A549 (cell line): Measurements from ENCODE around the gene HES4.

Experiments
- CEBPB ChIP-seq, 2 experiments: fragments of >200 bp in 1 of 2; sonication (Bioruptor Twin) in 1 of 2; formaldehyde crosslinking in 1 of 2; IDR thresholded peaks; 2 replicates each; pipeline ENCODE4 v1.6.1; 2012 to 2016
- JUN ChIP-seq, 2 experiments: fragments of >200 bp; sonication (Bioruptor Twin); formaldehyde crosslinking; IDR thresholded peaks; 2 replicates in 1 of 2; 3 replicates in 1 of 2; pipeline ENCODE4 v1.6.1; 2016 to 2017
- POLR2A ChIP-seq: IDR thresholded peaks from 2 replicates; pipeline ENCODE4 v1.6.1; 2012; ENCODE audit warnings: mild to moderate bottlenecking, low read length
- RAD21 ChIP-seq, 2 experiments: fragments of >200 bp in 1 of 2; sonication (Bioruptor Twin) in 1 of 2; formaldehyde crosslinking in 1 of 2; IDR thresholded peaks in 1 of 2; conservative IDR thresholded peaks in 1 of 2; 2 replicates in 1 of 2; 3 replicates in 1 of 2; pipeline ENCODE4 v1.6.1; 2012 to 2018; ENCODE audit warnings: inconsistent platforms in 1 of 2
- SMC3 ChIP-seq: fragments of >200 bp; sonication (Bioruptor Twin); formaldehyde crosslinking; IDR thresholded peaks from 3 replicates; pipeline ENCODE4 v1.6.1; 2018; ENCODE audit warnings: inconsistent platforms
- TF ChIP-seq, protein P1 (sequence below): fragments of >200 bp; sonication (Bioruptor Twin); formaldehyde crosslinking; IDR thresholded peaks from 3 replicates; pipeline ENCODE4 v1.5.1; 2016
- TF ChIP-seq, protein P2 (sequence below): fragments of 200-600 bp; sonication (generic); IDR thresholded peaks from 2 replicates; pipeline ENCODE4 v1.6.1; 2016; ENCODE audit warnings: antibody characterized with exemption, mild to moderate bottlenecking, moderate library complexity
- TF ChIP-seq, protein P3 (sequence below): IDR thresholded peaks from 2 replicates; pipeline ENCODE4 v1.6.1; 2012
- TF ChIP-seq, protein P4 (sequence below): fragments of 250-450 bp; sonication (Bioruptor Pico); IDR thresholded peaks from 2 replicates; pipeline ENCODE4 v1.5.0; 2021; ENCODE audit warnings: mild to moderate bottlenecking, moderate library complexity, borderline replicate concordance

DNA sequence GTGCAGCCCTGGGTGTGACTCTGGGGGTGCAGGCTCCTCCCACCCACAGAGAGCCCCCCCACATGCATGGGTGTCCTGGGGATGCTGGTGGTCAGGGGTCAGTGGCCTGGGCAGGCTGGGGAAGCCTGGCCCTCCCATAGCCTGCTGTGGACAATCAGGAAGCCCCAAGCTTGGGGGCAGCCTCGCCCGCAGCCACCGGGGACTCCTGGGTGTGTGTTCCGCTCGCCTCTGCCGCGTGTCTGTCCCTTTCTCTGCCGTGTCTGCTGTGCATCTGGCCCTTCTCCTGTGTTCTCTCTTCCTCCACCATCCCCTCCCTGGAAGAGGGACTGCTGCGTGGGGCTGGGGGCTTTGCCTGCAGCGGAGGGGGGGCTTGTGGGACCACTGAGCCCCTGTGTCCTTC is 42.9 kb upstream of the HES4 start:
- TF ChIP-seq, protein P1, sequence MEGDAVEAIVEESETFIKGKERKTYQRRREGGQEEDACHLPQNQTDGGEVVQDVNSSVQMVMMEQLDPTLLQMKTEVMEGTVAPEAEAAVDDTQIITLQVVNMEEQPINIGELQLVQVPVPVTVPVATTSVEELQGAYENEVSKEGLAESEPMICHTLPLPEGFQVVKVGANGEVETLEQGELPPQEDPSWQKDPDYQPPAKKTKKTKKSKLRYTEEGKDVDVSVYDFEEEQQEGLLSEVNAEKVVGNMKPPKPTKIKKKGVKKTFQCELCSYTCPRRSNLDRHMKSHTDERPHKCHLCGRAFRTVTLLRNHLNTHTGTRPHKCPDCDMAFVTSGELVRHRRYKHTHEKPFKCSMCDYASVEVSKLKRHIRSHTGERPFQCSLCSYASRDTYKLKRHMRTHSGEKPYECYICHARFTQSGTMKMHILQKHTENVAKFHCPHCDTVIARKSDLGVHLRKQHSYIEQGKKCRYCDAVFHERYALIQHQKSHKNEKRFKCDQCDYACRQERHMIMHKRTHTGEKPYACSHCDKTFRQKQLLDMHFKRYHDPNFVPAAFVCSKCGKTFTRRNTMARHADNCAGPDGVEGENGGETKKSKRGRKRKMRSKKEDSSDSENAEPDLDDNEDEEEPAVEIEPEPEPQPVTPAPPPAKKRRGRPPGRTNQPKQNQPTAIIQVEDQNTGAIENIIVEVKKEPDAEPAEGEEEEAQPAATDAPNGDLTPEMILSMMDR, result no peak
- TF ChIP-seq RAD21 (conservative IDR thresholded peaks at IDR 0.05 in 1 of 2, IDR thresholded peaks at IDR 0.05 in 1 of 2) (no peak), SMC3 (no peak), JUN (IDR thresholded peaks at IDR 0.05) (no peak), POLR2A (no peak), CEBPB (IDR thresholded peaks at IDR 0.05) (no peak)
- TF ChIP-seq, protein P2, sequence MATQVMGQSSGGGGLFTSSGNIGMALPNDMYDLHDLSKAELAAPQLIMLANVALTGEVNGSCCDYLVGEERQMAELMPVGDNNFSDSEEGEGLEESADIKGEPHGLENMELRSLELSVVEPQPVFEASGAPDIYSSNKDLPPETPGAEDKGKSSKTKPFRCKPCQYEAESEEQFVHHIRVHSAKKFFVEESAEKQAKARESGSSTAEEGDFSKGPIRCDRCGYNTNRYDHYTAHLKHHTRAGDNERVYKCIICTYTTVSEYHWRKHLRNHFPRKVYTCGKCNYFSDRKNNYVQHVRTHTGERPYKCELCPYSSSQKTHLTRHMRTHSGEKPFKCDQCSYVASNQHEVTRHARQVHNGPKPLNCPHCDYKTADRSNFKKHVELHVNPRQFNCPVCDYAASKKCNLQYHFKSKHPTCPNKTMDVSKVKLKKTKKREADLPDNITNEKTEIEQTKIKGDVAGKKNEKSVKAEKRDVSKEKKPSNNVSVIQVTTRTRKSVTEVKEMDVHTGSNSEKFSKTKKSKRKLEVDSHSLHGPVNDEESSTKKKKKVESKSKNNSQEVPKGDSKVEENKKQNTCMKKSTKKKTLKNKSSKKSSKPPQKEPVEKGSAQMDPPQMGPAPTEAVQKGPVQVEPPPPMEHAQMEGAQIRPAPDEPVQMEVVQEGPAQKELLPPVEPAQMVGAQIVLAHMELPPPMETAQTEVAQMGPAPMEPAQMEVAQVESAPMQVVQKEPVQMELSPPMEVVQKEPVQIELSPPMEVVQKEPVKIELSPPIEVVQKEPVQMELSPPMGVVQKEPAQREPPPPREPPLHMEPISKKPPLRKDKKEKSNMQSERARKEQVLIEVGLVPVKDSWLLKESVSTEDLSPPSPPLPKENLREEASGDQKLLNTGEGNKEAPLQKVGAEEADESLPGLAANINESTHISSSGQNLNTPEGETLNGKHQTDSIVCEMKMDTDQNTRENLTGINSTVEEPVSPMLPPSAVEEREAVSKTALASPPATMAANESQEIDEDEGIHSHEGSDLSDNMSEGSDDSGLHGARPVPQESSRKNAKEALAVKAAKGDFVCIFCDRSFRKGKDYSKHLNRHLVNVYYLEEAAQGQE, result no peak
- TF ChIP-seq, protein P3, sequence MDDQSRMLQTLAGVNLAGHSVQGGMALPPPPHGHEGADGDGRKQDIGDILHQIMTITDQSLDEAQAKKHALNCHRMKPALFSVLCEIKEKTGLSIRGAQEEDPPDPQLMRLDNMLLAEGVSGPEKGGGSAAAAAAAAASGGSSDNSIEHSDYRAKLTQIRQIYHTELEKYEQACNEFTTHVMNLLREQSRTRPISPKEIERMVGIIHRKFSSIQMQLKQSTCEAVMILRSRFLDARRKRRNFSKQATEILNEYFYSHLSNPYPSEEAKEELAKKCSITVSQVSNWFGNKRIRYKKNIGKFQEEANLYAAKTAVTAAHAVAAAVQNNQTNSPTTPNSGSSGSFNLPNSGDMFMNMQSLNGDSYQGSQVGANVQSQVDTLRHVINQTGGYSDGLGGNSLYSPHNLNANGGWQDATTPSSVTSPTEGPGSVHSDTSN, result no peak
- TF ChIP-seq, protein P4, sequence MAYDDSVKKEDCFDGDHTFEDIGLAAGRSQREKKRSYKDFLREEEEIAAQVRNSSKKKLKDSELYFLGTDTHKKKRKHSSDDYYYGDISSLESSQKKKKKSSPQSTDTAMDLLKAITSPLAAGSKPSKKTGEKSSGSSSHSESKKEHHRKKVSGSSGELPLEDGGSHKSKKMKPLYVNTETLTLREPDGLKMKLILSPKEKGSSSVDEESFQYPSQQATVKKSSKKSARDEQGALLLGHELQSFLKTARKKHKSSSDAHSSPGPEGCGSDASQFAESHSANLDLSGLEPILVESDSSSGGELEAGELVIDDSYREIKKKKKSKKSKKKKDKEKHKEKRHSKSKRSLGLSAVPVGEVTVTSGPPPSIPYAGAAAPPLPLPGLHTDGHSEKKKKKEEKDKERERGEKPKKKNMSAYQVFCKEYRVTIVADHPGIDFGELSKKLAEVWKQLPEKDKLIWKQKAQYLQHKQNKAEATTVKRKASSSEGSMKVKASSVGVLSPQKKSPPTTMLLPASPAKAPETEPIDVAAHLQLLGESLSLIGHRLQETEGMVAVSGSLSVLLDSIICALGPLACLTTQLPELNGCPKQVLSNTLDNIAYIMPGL (CRISPR knock-in tag), result no peak
